Cerebellar nuclear complex (tissue), 1 donor: Measurements from ENCODE around the gene TMEM204.
"Not testable (repeated sequence)": the region's sequence is repeated elsewhere in the genome, so short reads cannot be mapped to it uniquely, and the experiment has no call there.

Experiments
- DNase-seq, 2 experiments: peaks; one replicate each; lab custom pipeline; 2025; lab: John Stamatoyannopoulos, UW

TMEM204 gene

DNA sequence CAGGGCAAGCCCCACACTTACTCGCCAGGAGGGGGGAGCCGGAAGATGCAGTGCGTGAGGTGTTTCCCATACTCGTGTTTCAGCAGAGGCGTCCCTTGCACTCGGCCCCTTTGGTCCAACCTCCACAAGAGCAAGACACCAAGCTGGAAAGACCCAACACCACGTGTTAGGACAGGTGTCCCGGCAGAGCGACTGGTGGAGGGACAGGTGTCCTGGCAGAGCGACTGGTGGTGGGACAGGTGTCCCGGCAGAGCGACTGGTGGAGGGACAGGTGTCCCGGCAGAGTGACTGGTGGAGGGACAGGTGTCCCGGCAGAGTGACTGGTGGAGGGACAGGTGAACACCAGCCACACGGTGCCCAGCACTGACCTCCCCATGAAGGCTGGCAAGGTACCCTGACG is 59.0 kb downstream of the TMEM204 start:
- no peak for DNase-seq

GRCh38 chr16:1595511-1595910 is 62.0 kb downstream of the TMEM204 start:
- not testable (repeated sequence) for DNase-seq

GRCh38 chr16:1596516-1596915 is 63.0 kb downstream of the TMEM204 start:
- DNase-seq = no peak

DNA sequence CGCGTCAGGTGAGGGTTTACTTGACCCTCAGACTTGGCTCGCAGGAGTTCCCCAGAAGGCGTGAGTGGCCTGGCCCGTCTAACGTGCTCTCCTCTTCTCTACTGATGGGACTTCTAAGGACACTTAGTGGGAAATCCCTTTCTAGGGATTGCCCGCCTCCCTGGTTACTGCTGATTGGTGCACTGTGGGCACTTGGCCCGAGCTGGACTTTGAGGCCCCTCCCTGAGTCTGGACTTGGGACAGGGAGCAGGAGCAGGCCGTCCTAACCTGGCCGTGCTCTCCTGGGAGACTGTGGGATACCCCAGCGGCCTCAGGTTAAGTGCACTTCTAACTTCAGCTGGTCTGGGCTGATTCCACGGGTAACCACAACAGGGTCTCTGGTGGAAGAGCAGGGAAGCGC is 63.7 kb downstream of the TMEM204 start:
- no peak for DNase-seq

DNA sequence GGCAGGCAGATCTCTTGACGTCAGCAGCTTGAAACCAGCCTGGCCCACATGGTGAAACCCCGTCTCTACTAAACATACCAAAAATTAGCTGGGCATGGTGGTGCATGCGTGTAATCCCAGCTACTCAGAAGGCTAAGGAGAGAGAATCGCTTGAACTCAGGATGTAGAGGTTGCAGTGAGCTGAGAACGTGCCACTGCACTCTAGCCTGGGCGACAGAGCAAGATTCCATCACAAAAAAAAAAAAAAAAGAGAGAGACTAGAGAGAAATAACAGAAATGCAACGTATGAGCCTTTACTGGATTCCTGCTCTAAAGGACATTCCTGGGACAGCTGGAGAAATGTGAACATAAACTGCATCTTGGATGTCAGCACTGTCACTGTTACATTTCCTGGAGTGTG is 67.6 kb downstream of the TMEM204 start:
- DNase-seq = no peak

- no peak for DNase-seq
These were observed 68.0 kb downstream of the TMEM204 start for GRCh38 chr16:1601489-1601888.

DNA sequence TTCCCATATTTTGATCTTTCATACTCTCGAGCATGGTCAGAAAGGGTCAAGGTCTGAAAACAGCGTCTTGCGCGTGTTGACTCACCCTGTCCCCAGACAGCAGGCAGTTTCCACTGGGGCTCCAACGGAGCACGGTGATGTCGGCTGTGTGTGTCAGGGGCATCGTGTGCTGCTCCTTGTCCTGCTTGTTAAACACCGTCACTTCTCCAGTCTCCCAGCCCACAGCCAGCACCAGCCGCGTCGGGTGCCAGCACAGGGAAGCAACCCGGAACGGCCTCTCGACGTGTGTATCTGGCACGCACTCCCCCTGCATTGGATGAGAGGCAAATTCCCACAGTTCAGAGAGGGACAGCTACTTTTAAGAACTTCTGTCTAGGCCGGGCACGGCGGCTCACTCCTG is 68.8 kb downstream of the TMEM204 start:
- no peak for DNase-seq
